OCI-LY3 (cell line): Measurements from ENCODE around the gene SDK2.

Source experiments
- CTCF ChIP-seq: fragments of 200-600, 300-600 bp; sonication (generic); IDR thresholded peaks from 2 replicates; pipeline ENCODE4 v1.5.1; 2014; ENCODE audit warnings: antibody characterized with exemption, low read length, low read depth
- EZH2phosphoT487 ChIP-seq: fragments of 200-600 bp; shearing (Covaris generic); IDR thresholded peaks from 2 replicates; pipeline ENCODE4 v1.6.1; 2018; ENCODE audit warnings: antibody characterized with exemption, mixed run types, low read depth

- TF ChIP-seq CTCF, result no peak
- TF ChIP-seq EZH2phosphoT487, result no peak
Measured at GRCh38 chr17:73532421-73532901, 111.8 kb downstream of the SDK2 start.
